Lower leg skin (tissue), 3 donors: ENCODE results near the gene GOLIM4.
"Not testable (repeated sequence)": the region's sequence is repeated elsewhere in the genome, so short reads cannot be mapped to it uniquely, and the experiment has no call there.

Experiments used
- POLR2A ChIP-seq, 2 donors: fragments of 450-650 bp; IDR thresholded peaks; one replicate each; pipeline ENCODE4 v1.6.1; 2016 to 2017; ENCODE audit warnings: antibody characterized with exemption in 2 of 2, mild to moderate bottlenecking in 1 of 2, moderate library complexity in 1 of 2
- TF ChIP-seq, protein P1 (sequence below), 3 donors: fragments of 450-650 bp; IDR thresholded peaks; one replicate each; pipeline ENCODE4 v1.5.1; 2016; ENCODE audit warnings: antibody characterized with exemption in 3 of 3, mild to moderate bottlenecking in 3 of 3, moderate library complexity in 2 of 3

- TF ChIP-seq, protein P1, sequence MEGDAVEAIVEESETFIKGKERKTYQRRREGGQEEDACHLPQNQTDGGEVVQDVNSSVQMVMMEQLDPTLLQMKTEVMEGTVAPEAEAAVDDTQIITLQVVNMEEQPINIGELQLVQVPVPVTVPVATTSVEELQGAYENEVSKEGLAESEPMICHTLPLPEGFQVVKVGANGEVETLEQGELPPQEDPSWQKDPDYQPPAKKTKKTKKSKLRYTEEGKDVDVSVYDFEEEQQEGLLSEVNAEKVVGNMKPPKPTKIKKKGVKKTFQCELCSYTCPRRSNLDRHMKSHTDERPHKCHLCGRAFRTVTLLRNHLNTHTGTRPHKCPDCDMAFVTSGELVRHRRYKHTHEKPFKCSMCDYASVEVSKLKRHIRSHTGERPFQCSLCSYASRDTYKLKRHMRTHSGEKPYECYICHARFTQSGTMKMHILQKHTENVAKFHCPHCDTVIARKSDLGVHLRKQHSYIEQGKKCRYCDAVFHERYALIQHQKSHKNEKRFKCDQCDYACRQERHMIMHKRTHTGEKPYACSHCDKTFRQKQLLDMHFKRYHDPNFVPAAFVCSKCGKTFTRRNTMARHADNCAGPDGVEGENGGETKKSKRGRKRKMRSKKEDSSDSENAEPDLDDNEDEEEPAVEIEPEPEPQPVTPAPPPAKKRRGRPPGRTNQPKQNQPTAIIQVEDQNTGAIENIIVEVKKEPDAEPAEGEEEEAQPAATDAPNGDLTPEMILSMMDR (IDR thresholded peaks at IDR 0.05): not testable (repeated sequence)
- TF ChIP-seq POLR2A (IDR thresholded peaks at IDR 0.05): not testable (repeated sequence)
Observed at GRCh38 chr3:168130250-168130649, 34.5 kb upstream of the GOLIM4 start.
